H7 (cell line): ENCODE measurements around the gene APOC3. TPM values are rescaled to one million over a fixed set of nuclear protein-coding genes. Genes with fewer than 3 reads are reported as not detected.
A peak's percentile ranks its signal among the peaks of the same experiment; 100 is the strongest.

ENCODE experiments used
- DNase-seq: peaks from one replicate; pipeline ENCODE4 v3.0.0; 2012
- H3K27me3 ChIP-seq: 2 replicates; pipeline ENCODE4 v1.6.0; 2011; ENCODE audit warnings: mild to moderate bottlenecking, low read length; ENCODE audit not compliant: control insufficient read depth, insufficient read depth
- H3K36me3 ChIP-seq: replicated peaks from 2 replicates; pipeline ENCODE4 v1.5.1; 2011; ENCODE audit warnings: low read length; ENCODE audit not compliant: control insufficient read depth, insufficient read depth
- H3K4me3 ChIP-seq: 2 replicates; pipeline ENCODE4 v1.5.1; 2011; ENCODE audit warnings: low read depth, mild to moderate bottlenecking, control low read depth, low read length, moderate library complexity; ENCODE audit not compliant: insufficient read depth
- total RNA-seq: library from RNA; depleted of rRNA; stranded (reverse); fragments of >200 nt; shearing (Covaris generic); gene quantifications from 2 replicates; pipeline ENCODE4 v1.2.3, GENCODE V29; 2014; rRNA removed

The APOC3 gene
- not detected in 2 replicates for total RNA-seq

DNA sequence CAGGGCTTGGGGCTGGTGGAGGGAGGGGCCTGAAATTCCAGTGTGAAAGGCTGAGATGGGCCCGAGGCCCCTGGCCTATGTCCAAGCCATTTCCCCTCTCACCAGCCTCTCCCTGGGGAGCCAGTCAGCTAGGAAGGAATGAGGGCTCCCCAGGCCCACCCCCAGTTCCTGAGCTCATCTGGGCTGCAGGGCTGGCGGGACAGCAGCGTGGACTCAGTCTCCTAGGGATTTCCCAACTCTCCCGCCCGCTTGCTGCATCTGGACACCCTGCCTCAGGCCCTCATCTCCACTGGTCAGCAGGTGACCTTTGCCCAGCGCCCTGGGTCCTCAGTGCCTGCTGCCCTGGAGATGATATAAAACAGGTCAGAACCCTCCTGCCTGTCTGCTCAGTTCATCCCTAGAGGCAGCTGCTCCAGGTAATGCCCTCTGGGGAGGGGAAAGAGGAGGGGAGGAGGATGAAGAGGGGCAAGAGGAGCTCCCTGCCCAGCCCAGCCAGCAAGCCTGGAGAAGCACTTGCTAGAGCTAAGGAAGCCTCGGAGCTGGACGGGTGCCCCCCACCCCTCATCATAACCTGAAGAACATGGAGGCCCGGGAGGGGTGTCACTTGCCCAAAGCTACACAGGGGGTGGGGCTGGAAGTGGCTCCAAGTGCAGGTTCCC lies at the start of gene APOC3:
TSS of gene APOC3 (plus strand) at position 383 of the 659 bp plus-strand sequence. CDS start 676 bp downstream, outside the sequence.
- H3K36me3 ChIP-seq: no peaks in the 10 kb centered on the region
- no peak within 1 kb of the TSS for H3K4me3 ChIP-seq
- H3K27me3 ChIP-seq: no peaks in the 10 kb centered on the region; the same call in 1 of the 2 replicates
- peak; percentile 42 for DNase-seq

- Histone ChIP-seq H3K36me3 (peaks cover 50% of the 10 kb centered on the region), H3K4me3 (no peak overlapping the region), H3K27me3 (no peaks in the 10 kb centered on the region)
- DNase-seq: no peak
Measured at GRCh38 chr11:116782728-116783127, 47.0 kb upstream of the APOC3 start.

DNA sequence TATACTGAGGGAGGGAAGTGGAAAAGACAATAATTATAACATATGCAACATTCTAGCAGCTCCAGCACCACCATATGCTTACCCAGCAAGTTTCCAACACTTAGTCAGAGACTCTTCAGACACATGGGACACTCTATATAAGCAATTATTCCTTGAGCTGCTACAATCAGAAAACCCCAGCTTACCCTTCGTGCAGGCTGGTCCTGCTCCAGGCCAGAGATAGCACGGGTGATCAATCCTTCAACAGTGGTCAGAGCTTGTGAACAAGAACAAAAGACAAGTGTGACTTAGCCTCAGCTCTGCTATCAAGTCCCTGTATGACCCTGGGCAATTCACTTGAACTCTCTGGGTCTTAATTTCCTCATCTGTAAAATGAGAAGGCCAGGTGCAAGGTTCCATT lies 43.4 kb upstream of the APOC3 start:
- peaks cover 5% of the 10 kb centered on the region for H3K27me3 ChIP-seq
- H3K4me3 ChIP-seq: no peak overlapping the region
- peaks cover 40% of the 10 kb centered on the region for H3K36me3 ChIP-seq
- no peak for DNase-seq

DNA sequence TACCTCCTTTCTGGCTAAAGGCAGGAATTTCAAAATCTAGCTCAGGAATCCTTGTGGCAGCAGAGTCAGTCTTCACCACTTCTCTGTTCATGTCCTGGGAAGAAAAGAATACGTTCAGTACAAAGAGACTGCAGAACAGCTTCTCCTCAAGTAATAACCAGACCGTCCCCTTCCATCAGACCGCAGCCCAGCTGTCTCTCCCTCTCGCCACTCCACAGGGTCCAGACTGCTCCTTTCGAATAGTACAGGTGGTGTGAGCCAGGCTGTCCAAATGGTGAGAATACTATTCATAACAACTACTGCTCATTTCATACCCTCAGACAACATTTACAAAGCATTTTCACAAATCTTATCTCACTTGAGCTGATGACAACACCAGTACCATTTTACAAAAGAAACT lies 42.7 kb upstream of the APOC3 start:
- Histone ChIP-seq H3K4me3 (peak overlapping the region; percentile 64), H3K36me3 (peaks cover 39% of the 10 kb centered on the region), H3K27me3 (peaks cover 6% of the 10 kb centered on the region)
- DNase-seq: no peak

GRCh38 chr11:116787436-116787785 lies 42.3 kb upstream of the APOC3 start:
- peaks cover 35% of the 10 kb centered on the region for H3K36me3 ChIP-seq
- peaks cover 6% of the 10 kb centered on the region for H3K27me3 ChIP-seq
- peak; percentile 29 for DNase-seq
- H3K4me3 ChIP-seq: peak overlapping the region; percentile 64

DNA sequence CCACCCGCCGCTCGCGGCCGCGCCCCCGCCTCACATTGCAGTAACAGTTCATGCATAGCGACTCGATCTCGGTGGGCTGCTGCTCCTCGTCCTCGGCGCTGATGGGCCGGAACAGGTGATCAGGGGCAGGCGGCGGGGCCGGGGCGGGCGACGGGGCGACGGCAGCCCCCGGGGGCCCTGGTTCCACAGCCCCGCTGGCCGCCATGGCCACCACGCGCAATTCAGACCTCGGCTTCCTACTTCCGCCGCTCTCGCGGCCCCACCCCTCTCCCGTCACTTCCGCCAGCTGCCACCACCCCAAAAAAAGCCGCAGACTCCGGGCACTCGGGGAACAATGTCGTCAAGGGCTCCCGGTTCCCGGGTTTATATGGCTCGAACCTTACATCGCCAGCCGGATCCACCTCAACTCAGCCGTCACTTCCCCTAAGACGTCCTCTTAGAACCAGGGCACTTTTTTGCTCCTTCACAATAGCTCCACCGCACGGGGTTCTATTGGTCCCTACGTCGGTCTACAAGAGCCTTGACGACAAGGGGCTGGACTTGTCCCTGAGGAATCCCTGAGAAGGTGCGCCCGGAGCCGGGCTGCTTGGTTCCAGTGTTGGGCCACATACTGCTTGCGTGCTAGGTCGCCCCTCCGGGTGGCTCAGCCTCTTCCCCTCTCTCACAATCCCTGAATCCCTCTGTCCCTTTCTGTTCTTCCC lies 41.8 kb upstream of the APOC3 start, which contains the start of gene ZPR1:
TSS of gene ZPR1 (minus strand) at position 238 of the 701 bp plus-strand sequence. CDS start at position 205, 33 bp downstream.
- peaks cover 6% of the 10 kb centered on the region for H3K27me3 ChIP-seq
- peaks cover 31% of the 10 kb centered on the region for H3K36me3 ChIP-seq
- peak; percentile 92 for DNase-seq
- H3K4me3 ChIP-seq: peak within 1 kb of the TSS; percentile 64

DNA sequence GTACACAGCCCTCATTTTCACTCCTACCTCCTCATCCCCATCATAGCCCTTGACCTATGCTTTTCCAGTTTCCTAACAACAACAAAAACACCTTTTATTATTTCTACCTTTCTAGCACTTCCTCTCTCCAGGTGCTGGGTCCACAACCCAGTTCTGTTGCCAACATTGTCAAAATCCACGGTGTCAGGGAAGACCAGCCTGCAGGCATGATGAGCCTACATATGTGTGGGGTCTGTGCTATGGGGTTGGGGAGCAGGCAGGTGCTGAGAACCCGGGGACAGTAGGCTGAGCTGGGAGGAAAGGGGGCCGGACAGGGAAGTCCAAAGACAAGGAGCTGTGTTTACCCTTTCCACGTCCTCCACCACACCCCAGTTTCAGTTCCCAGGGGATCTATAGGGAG lies 41.2 kb upstream of the APOC3 start:
- Histone ChIP-seq H3K4me3 (peak overlapping the region; percentile 64), H3K27me3 (peaks cover 6% of the 10 kb centered on the region), H3K36me3 (peaks cover 25% of the 10 kb centered on the region)
- DNase-seq: no peak

DNA sequence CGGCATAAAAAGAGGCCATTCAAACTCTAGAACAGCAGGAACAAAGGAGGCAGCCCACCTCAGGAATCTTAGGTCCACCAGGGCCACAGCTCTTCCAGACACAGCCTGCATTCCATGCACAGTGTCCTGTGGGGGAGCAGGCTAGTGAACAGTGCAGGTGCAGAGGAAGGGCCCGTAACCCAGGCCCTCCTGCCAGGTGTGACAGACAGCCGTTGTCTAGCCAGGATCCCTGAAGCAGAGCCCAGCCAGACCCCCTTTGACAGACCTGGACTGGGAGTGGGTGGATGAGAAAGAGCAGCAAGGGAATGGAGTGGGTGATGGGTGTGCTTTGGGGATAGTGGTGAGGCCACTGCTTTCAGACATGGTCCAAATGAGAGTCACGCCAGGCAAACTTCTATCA lies 40.7 kb upstream of the APOC3 start:
- peaks cover 22% of the 10 kb centered on the region for H3K36me3 ChIP-seq
- H3K4me3 ChIP-seq: no peak overlapping the region
- peaks cover 6% of the 10 kb centered on the region for H3K27me3 ChIP-seq
- no peak for DNase-seq

- Histone ChIP-seq H3K36me3 (peaks cover 9% of the 10 kb centered on the region), H3K4me3 (no peak overlapping the region), H3K27me3 (peaks cover 6% of the 10 kb centered on the region)
- peak; percentile 35 for DNase-seq
Measured at GRCh38 chr11:116790167-116791001, 39.3 kb upstream of the APOC3 start.

GRCh38 chr11:116791002-116791812 lies 38.5 kb upstream of the APOC3 start:
- peak; percentile 95 for DNase-seq
- peaks cover 6% of the 10 kb centered on the region for H3K27me3 ChIP-seq
- H3K36me3 ChIP-seq: peaks cover 3% of the 10 kb centered on the region
- H3K4me3 ChIP-seq: no peak overlapping the region

GRCh38 chr11:116791813-116792143 lies 37.9 kb upstream of the APOC3 start, which contains the start of gene APOA5:
TSS of gene APOA5 (minus strand) at chr11:116791879. CDS start at chr11:116791860, 19 bp downstream.
- no peak within 1 kb of the TSS for H3K4me3 ChIP-seq

GRCh38 chr11:116792144-116792868 lies 37.4 kb upstream of the APOC3 start:
- Histone ChIP-seq H3K27me3 (peaks cover 6% of the 10 kb centered on the region), H3K36me3 (no peaks in the 10 kb centered on the region), H3K4me3 (no peak overlapping the region)
- peak; percentile 34 for DNase-seq

More at GRCh38 chr11:116791813-116792143, 37.9 kb upstream of the APOC3 start, which contains the start of gene APOA5:
- Histone ChIP-seq H3K36me3 (no peaks in the 10 kb centered on the region), H3K27me3 (peaks cover 6% of the 10 kb centered on the region)
- no peak for DNase-seq
